ENCODE measurements around the gene CBX4. TPM values are rescaled to one million over a fixed set of nuclear protein-coding genes. Genes with fewer than 3 reads are reported as not detected.
A peak's percentile ranks its signal among the peaks of the same experiment; 100 is the strongest.

Gene CBX4
- total and polyA plus RNA-seq, 2 donors (not counting 1 experiment from before 2014, with no cell fraction given): 5.4 to 13.4 TPM

DNA sequence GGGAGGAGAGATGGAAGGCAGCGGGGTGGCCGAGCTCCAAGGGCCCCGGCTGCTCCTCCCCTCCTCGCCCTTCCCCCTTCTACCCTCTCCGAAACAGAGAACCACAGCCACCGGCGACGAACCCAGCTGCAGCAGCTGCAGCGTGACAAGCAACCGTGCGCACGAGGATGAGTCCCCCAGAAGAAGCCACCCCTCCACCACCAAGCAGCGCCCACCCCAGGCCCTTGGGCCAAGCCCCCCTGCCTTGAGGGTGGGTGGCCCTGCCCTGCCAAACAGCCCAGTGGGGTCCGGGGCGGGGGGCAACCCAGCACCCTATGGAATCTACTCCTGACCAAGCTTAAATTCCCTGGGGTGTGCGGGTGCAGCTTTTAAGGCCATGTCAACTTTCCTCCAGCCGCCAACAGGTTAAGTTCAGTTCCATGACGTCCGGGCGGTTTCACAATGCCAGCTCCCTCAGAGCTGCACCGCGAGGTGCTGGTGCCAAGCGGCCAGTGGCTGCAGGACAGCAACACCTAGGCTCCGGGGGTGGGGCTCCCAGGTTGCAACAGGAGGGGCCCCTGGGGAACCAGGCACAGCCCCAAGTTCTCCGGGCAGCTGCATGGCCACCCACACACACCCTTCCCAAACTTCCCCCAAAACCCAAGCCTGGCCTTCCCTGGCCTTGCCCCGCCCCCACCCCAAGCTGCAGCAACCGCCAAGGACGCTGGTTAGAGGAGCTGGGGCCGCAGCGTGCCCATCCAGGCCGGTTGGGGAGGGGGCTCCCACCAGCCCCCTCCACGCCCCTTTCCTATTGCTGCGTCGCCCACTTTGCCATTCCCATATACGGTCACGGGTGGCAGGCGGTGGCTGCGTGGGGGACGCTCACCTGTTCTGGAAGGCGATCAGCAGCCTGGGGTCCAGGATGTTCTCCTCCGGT lies 2.0 kb downstream of the CBX4 start:
- no peak overlapping the region for H2AFZ ChIP-seq (ENCODE audit: low read length)
- H3K4me3 ChIP-seq (replicated peaks in 1 of 4; ENCODE audit: control extremely low read depth in 1 of 4, insufficient read depth in 1 of 4, low read depth in 3 of 4, low read length in 4 of 4): peak overlapping the region; percentile 74 to 91 (median 80)
- peak overlapping the region; percentile 99 for H3K4me2 ChIP-seq (ENCODE audit: extremely low read depth, insufficient read depth, low read length)
- peaks cover 13% of the 10 kb centered on the region for H3K79me2 ChIP-seq (ENCODE audit: control insufficient read depth, insufficient read depth, low read length)
- H3K9ac ChIP-seq (ENCODE audit: insufficient read depth, low read length): peak overlapping the region; percentile 23
- DNase-seq (ENCODE audit: low read depth in 2 of 2): peak; percentile 69 to 81
- H4K20me1 ChIP-seq (ENCODE audit: control insufficient read depth, extremely low read depth, insufficient read depth, low read length): no peaks in the 10 kb centered on the region
- H3K27ac ChIP-seq (ENCODE audit: insufficient read depth, low read length): peak overlapping the region; percentile 67
- H3K27me3 ChIP-seq (ENCODE audit: control insufficient read depth, insufficient read depth, low read length): peaks cover 23% of the 10 kb centered on the region
- H3K4me1 ChIP-seq (ENCODE audit: control insufficient read depth, extremely low read depth, insufficient read depth, low read length): peaks cover 18% of the 10 kb centered on the region
- no peaks in the 10 kb centered on the region for H3K9me3 ChIP-seq (ENCODE audit: control insufficient read depth, insufficient read depth, low read depth, low read length)
- peaks cover 18% of the 10 kb centered on the region for H3K36me3 ChIP-seq (ENCODE audit: control insufficient read depth, insufficient read depth, low read length)
- TF ChIP-seq, protein P1, sequence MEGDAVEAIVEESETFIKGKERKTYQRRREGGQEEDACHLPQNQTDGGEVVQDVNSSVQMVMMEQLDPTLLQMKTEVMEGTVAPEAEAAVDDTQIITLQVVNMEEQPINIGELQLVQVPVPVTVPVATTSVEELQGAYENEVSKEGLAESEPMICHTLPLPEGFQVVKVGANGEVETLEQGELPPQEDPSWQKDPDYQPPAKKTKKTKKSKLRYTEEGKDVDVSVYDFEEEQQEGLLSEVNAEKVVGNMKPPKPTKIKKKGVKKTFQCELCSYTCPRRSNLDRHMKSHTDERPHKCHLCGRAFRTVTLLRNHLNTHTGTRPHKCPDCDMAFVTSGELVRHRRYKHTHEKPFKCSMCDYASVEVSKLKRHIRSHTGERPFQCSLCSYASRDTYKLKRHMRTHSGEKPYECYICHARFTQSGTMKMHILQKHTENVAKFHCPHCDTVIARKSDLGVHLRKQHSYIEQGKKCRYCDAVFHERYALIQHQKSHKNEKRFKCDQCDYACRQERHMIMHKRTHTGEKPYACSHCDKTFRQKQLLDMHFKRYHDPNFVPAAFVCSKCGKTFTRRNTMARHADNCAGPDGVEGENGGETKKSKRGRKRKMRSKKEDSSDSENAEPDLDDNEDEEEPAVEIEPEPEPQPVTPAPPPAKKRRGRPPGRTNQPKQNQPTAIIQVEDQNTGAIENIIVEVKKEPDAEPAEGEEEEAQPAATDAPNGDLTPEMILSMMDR (conservative IDR thresholded peaks at IDR 0.05 in 1 of 2, IDR thresholded peaks at IDR 0.05 in 1 of 2; ENCODE audit: low read depth in 1 of 2, low read length in 2 of 2): peak in 1 of 2 donors; percentile 34
- no peak for TF ChIP-seq EZH2 (IDR thresholded peaks at IDR 0.05; ENCODE audit: low read length, missing control alignments)

DNA sequence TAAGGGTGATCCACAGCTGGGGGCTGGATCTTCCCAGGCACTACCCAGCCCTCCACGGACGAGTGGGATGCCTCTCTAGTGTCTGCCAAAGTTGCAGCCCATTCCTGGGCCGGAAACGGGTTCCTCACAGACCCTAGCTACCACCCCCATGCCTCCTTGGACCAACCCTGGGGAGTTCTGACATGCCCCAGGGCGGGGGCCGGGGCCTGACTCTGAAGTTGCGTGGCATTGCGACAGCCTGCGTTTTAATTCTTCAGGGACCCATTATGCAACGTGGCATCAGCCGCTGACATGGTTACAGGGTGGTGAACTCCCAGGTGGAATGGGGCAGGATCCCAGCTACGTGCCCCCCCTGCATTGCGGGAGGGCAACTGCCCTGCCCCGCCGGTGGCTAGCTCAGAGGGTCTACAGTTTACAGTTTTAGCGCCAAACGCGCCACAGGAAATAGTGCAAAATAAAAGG lies 2.7 kb downstream of the CBX4 start:
- Histone ChIP-seq H3K36me3 (ENCODE audit: control insufficient read depth, insufficient read depth, low read length) (peaks cover 18% of the 10 kb centered on the region), H3K9me3 (ENCODE audit: control insufficient read depth, insufficient read depth, low read depth, low read length) (no peaks in the 10 kb centered on the region), H3K27ac (ENCODE audit: insufficient read depth, low read length) (no peak overlapping the region), H2AFZ (ENCODE audit: low read length) (no peak overlapping the region), H3K79me2 (ENCODE audit: control insufficient read depth, insufficient read depth, low read length) (peaks cover 13% of the 10 kb centered on the region), H3K4me1 (ENCODE audit: control insufficient read depth, extremely low read depth, insufficient read depth, low read length) (peaks cover 18% of the 10 kb centered on the region), H3K4me3 (replicated peaks in 1 of 4; ENCODE audit: control extremely low read depth in 1 of 4, insufficient read depth in 1 of 4, low read depth in 3 of 4, low read length in 4 of 4) (peak overlapping the region; percentile 21 to 91 (median 60)), H3K9ac (ENCODE audit: insufficient read depth, low read length) (no peak overlapping the region), H3K4me2 (ENCODE audit: extremely low read depth, insufficient read depth, low read length) (peak overlapping the region; percentile 99), H4K20me1 (ENCODE audit: control insufficient read depth, extremely low read depth, insufficient read depth, low read length) (no peaks in the 10 kb centered on the region), H3K27me3 (ENCODE audit: control insufficient read depth, insufficient read depth, low read length) (peaks cover 16% of the 10 kb centered on the region)
- peak in 1 of 2 donors; percentile 63 for DNase-seq (ENCODE audit: low read depth in 2 of 2)
- TF ChIP-seq, protein P1 (conservative IDR thresholded peaks at IDR 0.05 in 1 of 2, IDR thresholded peaks at IDR 0.05 in 1 of 2; ENCODE audit: low read depth in 1 of 2, low read length in 2 of 2): no peak
- TF ChIP-seq EZH2 (IDR thresholded peaks at IDR 0.05; ENCODE audit: low read length, missing control alignments): no peak

DNA sequence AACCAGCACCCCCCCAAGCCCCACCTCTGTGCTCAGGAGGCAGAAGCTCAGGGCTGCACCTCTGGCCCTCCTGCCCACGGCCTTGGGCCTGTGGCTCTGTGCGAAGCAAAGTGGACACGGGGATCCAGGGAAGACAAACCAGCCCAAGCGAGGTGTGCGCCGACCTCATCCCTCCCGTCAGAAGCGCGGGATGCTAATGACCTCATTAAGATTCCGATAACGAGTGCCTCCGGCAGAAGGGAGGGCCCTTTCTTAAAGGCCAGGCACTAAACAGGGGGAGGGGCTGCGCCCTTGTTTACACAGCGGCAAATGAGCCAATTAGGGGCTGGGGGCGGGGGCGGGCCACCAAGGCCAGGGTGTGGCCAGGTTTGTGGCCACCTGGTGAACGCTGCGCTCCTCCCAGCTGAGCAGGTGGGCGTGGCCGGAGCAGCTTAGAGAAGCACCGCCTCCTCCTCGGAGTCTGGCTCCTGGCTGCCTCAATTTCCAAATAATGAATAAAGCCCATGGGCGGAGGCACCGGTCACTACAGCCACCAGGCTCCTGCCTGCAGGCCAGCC lies 3.2 kb downstream of the CBX4 start:
- TF ChIP-seq, protein P1 (conservative IDR thresholded peaks at IDR 0.05 in 1 of 2, IDR thresholded peaks at IDR 0.05 in 1 of 2; ENCODE audit: low read depth in 1 of 2, low read length in 2 of 2): no peak
- TF ChIP-seq EZH2 (IDR thresholded peaks at IDR 0.05; ENCODE audit: low read length, missing control alignments): no peak
- no peak overlapping the region for H3K9ac ChIP-seq (ENCODE audit: insufficient read depth, low read length)
- H3K36me3 ChIP-seq (ENCODE audit: control insufficient read depth, insufficient read depth, low read length): peaks cover 18% of the 10 kb centered on the region
- peak overlapping the region in 1 of 4 experiments; percentile 74 for H3K4me3 ChIP-seq (replicated peaks in 1 of 4; ENCODE audit: control extremely low read depth in 1 of 4, insufficient read depth in 1 of 4, low read depth in 3 of 4, low read length in 4 of 4)
- DNase-seq (ENCODE audit: low read depth in 2 of 2): no peak
- H3K27ac ChIP-seq (ENCODE audit: insufficient read depth, low read length): no peak overlapping the region
- no peaks in the 10 kb centered on the region for H3K9me3 ChIP-seq (ENCODE audit: control insufficient read depth, insufficient read depth, low read depth, low read length)
- no peaks in the 10 kb centered on the region for H4K20me1 ChIP-seq (ENCODE audit: control insufficient read depth, extremely low read depth, insufficient read depth, low read length)
- peaks cover 11% of the 10 kb centered on the region for H3K27me3 ChIP-seq (ENCODE audit: control insufficient read depth, insufficient read depth, low read length)
- peaks cover 18% of the 10 kb centered on the region for H3K4me1 ChIP-seq (ENCODE audit: control insufficient read depth, extremely low read depth, insufficient read depth, low read length)
- no peak overlapping the region for H3K4me2 ChIP-seq (ENCODE audit: extremely low read depth, insufficient read depth, low read length)
- H3K79me2 ChIP-seq (ENCODE audit: control insufficient read depth, insufficient read depth, low read length): peaks cover 13% of the 10 kb centered on the region
- no peak overlapping the region for H2AFZ ChIP-seq (ENCODE audit: low read length)

All from fibroblast of lung (primary cell).